Measurements from ENCODE around the gene ZNF830. TPM values are rescaled to one million over a fixed set of nuclear protein-coding genes. Genes with fewer than 3 reads are reported as not detected.
A peak's percentile ranks its signal among the peaks of the same experiment; 100 is the strongest.
"Not testable (repeated sequence)": the region's sequence is repeated elsewhere in the genome, so short reads cannot be mapped to it uniquely, and the experiment has no call there.

ZNF830 gene
- total RNA-seq, 2 donors from 2014 or later = 18.5 to 23.3 TPM

DNA sequence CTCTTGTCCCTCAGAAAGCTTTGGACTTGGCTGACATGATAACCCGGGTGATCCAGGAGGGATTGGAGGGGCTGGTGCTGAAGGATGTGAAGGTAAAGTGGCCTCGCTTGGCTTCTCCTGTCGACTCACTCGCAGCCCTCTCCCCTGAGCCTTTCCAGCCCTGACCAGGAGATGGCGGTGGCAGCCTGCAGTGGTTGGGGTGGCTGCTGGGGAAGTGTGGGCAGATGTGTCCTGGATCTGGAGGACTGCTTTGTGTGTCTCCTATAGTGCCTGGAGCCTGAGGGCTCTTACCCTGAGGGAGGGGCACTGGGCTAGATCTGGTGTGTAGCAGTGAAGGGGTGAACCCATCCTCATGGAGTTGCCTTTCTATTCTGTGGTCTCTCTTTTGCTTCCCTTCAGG is 36.9 kb downstream of the ZNF830 start:
- Histone ChIP-seq H3K4me1 (ENCODE audit: control insufficient read depth, insufficient read depth, low read length) (no peaks in the 10 kb centered on the region), H3K27me3 (ENCODE audit: control insufficient read depth, insufficient read depth, low read length, poor library complexity, severe bottlenecking) (no peaks in the 10 kb centered on the region), H3K9ac (ENCODE audit: extremely low read depth, low read length, poor library complexity, severe bottlenecking) (no peak overlapping the region), H3K4me3 (ENCODE audit: low read length) (no peak overlapping the region), H3K9me3 (ENCODE audit: control insufficient read depth, low read length) (no peaks in the 10 kb centered on the region), H3K36me3 (ENCODE audit: control insufficient read depth, insufficient read depth, low read length) (peaks cover 97% of the 10 kb centered on the region), H3K27ac (ENCODE audit: low read depth, low read length) (no peak overlapping the region)
- H3K36me3 Mint-ChIP-seq (ENCODE audit: low read depth) = peaks cover 88% of the 10 kb centered on the region
- H3K4me3 Mint-ChIP-seq = no peak overlapping the region
- no peaks in the 10 kb centered on the region for H3K9me3 Mint-ChIP-seq
- no peaks in the 10 kb centered on the region for H3K27me3 Mint-ChIP-seq (ENCODE audit: insufficient read depth)
- peak; percentile 98 for DNase-seq
- peak overlapping the region; percentile 75 for H3K27ac Mint-ChIP-seq
- no peaks in the 10 kb centered on the region for H3K4me1 Mint-ChIP-seq
- WGBS, 2 experiments (ENCODE audit: insufficient coverage in 1 of 2, insufficient read length in 1 of 2) = 56 to 68% methylated on average over 3 to 5 of the region's 5 CpGs
- TF ChIP-seq, protein P1, sequence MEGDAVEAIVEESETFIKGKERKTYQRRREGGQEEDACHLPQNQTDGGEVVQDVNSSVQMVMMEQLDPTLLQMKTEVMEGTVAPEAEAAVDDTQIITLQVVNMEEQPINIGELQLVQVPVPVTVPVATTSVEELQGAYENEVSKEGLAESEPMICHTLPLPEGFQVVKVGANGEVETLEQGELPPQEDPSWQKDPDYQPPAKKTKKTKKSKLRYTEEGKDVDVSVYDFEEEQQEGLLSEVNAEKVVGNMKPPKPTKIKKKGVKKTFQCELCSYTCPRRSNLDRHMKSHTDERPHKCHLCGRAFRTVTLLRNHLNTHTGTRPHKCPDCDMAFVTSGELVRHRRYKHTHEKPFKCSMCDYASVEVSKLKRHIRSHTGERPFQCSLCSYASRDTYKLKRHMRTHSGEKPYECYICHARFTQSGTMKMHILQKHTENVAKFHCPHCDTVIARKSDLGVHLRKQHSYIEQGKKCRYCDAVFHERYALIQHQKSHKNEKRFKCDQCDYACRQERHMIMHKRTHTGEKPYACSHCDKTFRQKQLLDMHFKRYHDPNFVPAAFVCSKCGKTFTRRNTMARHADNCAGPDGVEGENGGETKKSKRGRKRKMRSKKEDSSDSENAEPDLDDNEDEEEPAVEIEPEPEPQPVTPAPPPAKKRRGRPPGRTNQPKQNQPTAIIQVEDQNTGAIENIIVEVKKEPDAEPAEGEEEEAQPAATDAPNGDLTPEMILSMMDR (conservative IDR thresholded peaks at IDR 0.05) = peak; percentile 92

- H3K27me3 Mint-ChIP-seq (ENCODE audit: insufficient read depth) = no peaks in the 10 kb centered on the region
These were observed 38.1 kb downstream of the ZNF830 start for GRCh38 chr17:34999456-34999855.

DNA sequence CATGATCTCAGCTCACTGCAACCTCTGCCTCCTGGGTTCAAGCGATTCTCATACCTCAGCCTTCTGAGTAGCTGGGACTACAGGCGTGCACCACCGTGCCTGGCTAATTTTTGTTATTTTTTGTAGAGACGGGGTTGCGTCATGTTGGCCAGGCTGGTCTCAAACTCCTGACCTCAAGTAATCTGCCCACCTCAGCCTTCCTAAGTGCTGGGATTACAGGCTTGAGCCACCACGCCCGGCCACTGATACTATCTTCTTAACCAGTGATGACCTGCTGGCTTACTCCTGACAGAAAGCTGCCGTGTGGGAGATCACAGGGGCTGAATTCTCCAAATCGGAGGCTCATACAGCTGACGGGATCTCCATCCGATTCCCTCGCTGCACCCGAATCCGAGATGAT is 39.6 kb downstream of the ZNF830 start:
- H3K36me3 ChIP-seq (ENCODE audit: control insufficient read depth, insufficient read depth, low read length) = peaks cover 83% of the 10 kb centered on the region
- DNase-seq = peak; percentile 18
- not testable (repeated sequence) for H3K4me1 ChIP-seq (ENCODE audit: control insufficient read depth, insufficient read depth, low read length); H3K9me3 Mint-ChIP-seq; H3K27me3 Mint-ChIP-seq (ENCODE audit: insufficient read depth); H3K9ac ChIP-seq (ENCODE audit: extremely low read depth, low read length, poor library complexity, severe bottlenecking); H3K27ac ChIP-seq (ENCODE audit: low read depth, low read length); H3K9me3 ChIP-seq (ENCODE audit: control insufficient read depth, low read length); H3K4me1 Mint-ChIP-seq; H3K27me3 ChIP-seq (ENCODE audit: control insufficient read depth, insufficient read depth, low read length, poor library complexity, severe bottlenecking); H3K27ac Mint-ChIP-seq; H3K4me3 Mint-ChIP-seq; H3K4me3 ChIP-seq (ENCODE audit: low read length)
- 93 to 94% methylated on average over 14 of the region's 14 CpGs for WGBS, 2 experiments (ENCODE audit: insufficient coverage in 1 of 2, insufficient read length in 1 of 2)
- peaks cover 84% of the 10 kb centered on the region for H3K36me3 Mint-ChIP-seq (ENCODE audit: low read depth)

More at GRCh38 chr17:34999456-34999855, 38.1 kb downstream of the ZNF830 start:
- Histone ChIP-seq H3K9me3 (ENCODE audit: control insufficient read depth, low read length) (no peaks in the 10 kb centered on the region), H3K4me1 (ENCODE audit: control insufficient read depth, insufficient read depth, low read length) (no peaks in the 10 kb centered on the region), H3K27me3 (ENCODE audit: control insufficient read depth, insufficient read depth, low read length, poor library complexity, severe bottlenecking) (no peaks in the 10 kb centered on the region), H3K9ac (ENCODE audit: extremely low read depth, low read length, poor library complexity, severe bottlenecking) (no peak overlapping the region), H3K36me3 (ENCODE audit: control insufficient read depth, insufficient read depth, low read length) (peaks cover 88% of the 10 kb centered on the region), H3K27ac (ENCODE audit: low read depth, low read length) (no peak overlapping the region), H3K4me3 (ENCODE audit: low read length) (no peak overlapping the region)
- TF ChIP-seq, protein P1 (conservative IDR thresholded peaks at IDR 0.05) = no peak
- no peaks in the 10 kb centered on the region for H3K9me3 Mint-ChIP-seq
- H3K36me3 Mint-ChIP-seq (ENCODE audit: low read depth) = peaks cover 88% of the 10 kb centered on the region
- no peak overlapping the region for H3K27ac Mint-ChIP-seq
- WGBS, 2 experiments (ENCODE audit: insufficient coverage in 1 of 2, insufficient read length in 1 of 2) = 97 to 100% methylated on average over 1 to 2 of the region's 2 CpGs
- no peak for DNase-seq
- H3K4me3 Mint-ChIP-seq = no peak overlapping the region
- H3K4me1 Mint-ChIP-seq = no peaks in the 10 kb centered on the region

- H3K36me3 Mint-ChIP-seq (ENCODE audit: low read depth) = peaks cover 80% of the 10 kb centered on the region
- no peaks in the 10 kb centered on the region for H3K9me3 ChIP-seq (ENCODE audit: control insufficient read depth, low read length)
- no peaks in the 10 kb centered on the region for H3K27me3 Mint-ChIP-seq (ENCODE audit: insufficient read depth)
- peaks cover 83% of the 10 kb centered on the region for H3K36me3 ChIP-seq (ENCODE audit: control insufficient read depth, insufficient read depth, low read length)
- H3K27ac Mint-ChIP-seq = no peak overlapping the region
- H3K4me3 Mint-ChIP-seq = no peak overlapping the region
- H3K9me3 Mint-ChIP-seq = no peaks in the 10 kb centered on the region
- no peak overlapping the region for H3K27ac ChIP-seq (ENCODE audit: low read depth, low read length)
- peak; percentile 23 for DNase-seq
- no peak overlapping the region for H3K4me3 ChIP-seq (ENCODE audit: low read length)
- H3K27me3 ChIP-seq (ENCODE audit: control insufficient read depth, insufficient read depth, low read length, poor library complexity, severe bottlenecking) = no peaks in the 10 kb centered on the region
- no peaks in the 10 kb centered on the region for H3K4me1 ChIP-seq (ENCODE audit: control insufficient read depth, insufficient read depth, low read length)
- WGBS, 2 experiments (ENCODE audit: insufficient coverage in 1 of 2, insufficient read length in 1 of 2) = 96 to 100% methylated on average over 1 to 2 of the region's 2 CpGs
- TF ChIP-seq, protein P1 (conservative IDR thresholded peaks at IDR 0.05) = no peak
- no peaks in the 10 kb centered on the region for H3K4me1 Mint-ChIP-seq
- H3K9ac ChIP-seq (ENCODE audit: extremely low read depth, low read length, poor library complexity, severe bottlenecking) = no peak overlapping the region
These were observed 40.2 kb downstream of the ZNF830 start for GRCh38 chr17:35001549-35001948.

Data from endodermal cell (in vitro differentiated cells).